C1 segment of cervical spinal cord (tissue), 14 donors: ENCODE measurements around the gene NPIPB5.
"Not testable (repeated sequence)": the region's sequence is repeated elsewhere in the genome, so short reads cannot be mapped to it uniquely, and the experiment has no call there.

Source experiments
- DNase-seq, 14 donors: peaks; one replicate each; lab custom pipeline; 2025; lab: John Stamatoyannopoulos, UW

Gene NPIPB5

DNA sequence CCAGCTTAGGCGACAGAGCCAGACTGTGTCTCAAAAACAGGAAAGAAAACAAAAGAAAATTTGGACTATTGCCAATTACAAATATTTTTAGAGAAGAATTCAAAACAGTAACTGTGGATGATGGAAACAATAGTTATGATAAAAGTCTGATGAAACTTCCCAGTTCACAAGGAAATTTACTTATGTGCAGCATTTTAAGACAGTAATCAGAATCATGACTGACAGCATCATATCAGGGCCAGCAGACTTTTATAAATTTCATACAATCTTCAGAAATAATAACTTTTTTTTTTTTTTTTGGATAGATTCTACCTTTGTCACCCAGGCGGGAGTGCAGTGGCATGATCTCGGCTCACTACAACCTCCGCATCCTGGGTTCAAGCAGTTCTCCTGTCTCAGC, at the start of gene NPIPB5:
Gene NPIPB5 (plus strand): TSS at position 301 of the 400 bp plus-strand sequence. CDS start 2,911 bp downstream, outside the sequence.
- DNase-seq, result not testable (repeated sequence)

DNA sequence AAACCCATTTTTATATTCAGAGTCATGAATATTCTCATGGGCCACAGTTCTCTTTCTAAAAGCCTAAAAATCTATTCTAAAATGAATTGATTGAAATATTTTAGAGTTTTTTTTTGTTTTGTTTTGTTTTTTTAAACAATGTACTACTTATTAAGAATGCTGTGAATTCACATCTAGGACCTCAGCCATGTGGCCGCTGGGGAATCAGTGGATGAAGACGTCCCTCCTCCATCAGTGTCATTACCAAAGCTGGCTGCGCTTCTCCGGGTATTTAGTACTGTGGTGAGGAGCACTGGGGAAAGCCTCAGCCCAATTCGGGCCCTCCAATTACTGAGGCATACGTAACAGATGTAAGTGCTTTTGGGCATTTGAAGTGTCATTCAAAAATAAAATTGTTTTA, 41.8 kb upstream of the NPIPB5 start:
- DNase-seq, result not testable (repeated sequence)

DNA sequence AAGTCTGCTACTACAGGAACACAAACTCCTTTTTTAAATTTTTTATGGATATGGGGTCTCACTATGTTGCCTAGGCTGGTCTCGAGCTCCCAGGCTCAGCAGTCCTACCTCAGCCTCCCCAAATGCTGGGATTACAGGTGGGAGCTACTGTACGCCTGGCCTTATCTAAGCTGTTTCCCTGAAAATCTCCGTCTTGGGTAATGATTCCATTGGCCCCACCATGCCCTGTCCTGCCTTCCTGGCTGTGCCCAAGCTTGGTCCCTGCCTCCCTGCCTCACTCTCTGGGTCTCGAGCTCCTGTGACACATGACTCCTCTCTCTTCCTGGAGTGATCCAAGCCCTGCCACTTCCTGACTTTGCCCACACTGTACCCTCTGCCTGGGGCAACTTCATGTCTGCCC, 27.3 kb downstream of the NPIPB5 start:
- not testable (repeated sequence) for DNase-seq

DNA sequence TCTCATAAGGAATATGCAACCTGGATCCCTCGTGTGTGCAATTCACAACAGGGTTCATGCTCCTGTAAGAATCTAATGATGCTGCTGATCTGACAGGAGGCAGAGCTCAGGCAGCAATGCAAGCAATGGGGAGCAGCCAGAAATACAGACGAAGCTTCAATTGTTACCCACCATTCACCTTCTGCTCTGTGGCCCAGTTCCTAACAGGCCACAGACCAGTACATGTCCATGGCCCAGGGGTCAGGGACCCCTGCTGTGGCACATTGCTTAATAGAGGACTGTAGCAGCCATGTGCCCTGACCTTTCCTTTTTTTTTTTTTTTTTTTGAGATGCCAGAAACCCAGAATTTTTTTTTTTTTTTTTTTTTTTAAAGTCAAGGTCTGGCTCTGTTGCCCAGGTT, 34.1 kb downstream of the NPIPB5 start:
- DNase-seq, result not testable (repeated sequence)

DNA sequence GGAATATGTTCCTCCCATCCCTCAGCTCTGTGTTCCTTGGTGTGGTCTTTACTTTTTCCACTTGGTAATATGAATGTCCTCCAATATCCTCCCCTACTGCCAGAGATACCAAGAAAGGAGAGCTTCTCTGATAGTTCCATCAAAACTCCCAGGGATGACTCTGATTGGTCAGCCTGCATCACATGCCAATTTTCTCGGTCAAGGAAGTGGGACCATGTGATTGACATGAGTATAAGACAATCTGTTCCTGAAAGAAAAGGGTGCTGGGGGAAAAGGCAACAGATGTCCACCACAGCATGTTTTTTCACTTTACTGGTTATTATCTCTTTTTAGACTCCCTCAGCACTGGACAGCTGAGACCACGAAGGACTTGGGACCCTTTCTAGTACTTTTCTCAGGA, 35.9 kb downstream of the NPIPB5 start:
- not testable (repeated sequence) for DNase-seq

DNA sequence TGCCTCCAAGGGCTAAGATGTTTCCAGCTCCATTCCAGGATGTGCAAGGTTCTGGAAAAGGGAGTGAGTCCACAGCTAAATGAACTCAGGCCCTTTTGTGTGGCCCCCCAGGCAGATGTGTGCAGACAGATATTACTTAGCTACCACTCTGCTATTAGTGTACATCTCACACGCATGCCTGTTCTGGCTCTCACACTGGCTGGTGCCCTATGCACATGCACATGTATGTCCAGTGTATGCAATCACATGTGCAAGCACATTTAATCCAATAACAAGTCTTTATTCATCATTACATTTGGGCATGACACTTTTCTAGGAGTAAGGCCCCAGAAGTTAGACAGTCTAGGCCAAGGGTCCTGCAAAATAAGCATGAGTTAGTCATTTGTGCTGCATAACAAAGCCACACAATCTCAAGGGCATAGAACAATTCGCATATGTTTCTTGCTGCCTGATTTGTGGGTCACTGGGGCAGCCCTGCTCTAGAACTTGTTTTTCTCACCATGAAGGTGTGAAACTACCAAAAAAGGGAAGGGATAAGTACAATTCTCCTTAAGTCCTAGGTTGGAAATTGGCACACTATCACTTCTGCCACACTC, 36.6 kb downstream of the NPIPB5 start:
- DNase-seq, result not testable (repeated sequence)

DNA sequence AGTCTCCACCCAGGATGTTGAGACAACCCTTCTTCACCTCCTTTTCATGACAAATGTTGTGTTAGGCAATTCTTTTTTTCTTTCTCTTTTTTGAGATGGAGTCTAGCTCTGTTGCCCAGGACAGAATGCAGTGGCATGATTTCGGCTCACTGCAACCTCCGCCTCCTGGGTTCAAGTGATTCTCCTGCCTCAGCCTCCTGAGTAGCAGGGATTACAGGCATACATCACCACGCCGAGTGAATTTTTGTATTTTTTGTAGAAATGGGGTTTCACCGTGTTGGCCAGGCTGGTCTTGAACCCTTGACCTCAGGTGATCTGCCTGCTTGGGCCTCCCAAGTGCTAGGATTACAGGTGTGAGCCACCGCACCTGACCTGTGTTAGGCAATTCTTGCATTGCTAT, 39.2 kb downstream of the NPIPB5 start:
- not testable (repeated sequence) for DNase-seq

DNA sequence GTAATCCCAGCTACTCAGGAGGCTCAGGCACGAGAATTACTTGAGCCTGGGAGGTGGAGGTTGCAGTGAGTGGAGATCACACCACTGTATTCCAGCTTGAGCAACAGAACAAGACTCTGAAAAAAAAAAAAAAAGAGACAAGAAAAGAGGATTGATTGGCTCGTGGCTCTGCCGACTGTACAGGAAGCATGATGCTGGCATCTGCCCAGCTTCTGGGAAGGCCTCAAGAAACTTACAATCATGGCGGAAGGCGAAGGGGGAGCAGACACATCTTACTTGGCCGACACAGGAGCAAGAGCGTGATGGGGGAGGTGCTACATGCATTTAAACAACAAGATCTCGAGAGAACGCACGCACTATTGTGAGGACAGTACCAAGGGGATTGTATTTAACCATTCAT, 40.5 kb downstream of the NPIPB5 start:
- not testable (repeated sequence) for DNase-seq

DNA sequence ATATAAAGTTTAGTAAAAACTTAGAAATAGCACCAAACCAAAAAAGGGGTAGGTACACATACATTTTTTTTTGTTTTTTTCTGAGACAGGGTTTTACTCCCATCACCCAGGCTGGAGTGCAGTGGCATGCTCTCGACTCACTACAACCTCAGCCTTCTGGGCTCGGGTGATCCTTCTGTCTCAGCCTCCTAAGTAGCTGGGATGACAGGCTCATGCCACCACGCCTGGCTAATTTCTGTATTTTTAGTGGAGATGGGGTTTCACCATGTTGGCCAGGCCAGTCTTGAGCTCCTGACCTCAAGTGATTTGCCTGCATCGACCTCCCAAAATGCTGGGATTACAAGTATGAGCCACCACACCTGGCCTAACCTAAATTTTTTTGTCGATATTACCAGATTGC, 41.0 kb downstream of the NPIPB5 start:
- DNase-seq, result not testable (repeated sequence)

DNA sequence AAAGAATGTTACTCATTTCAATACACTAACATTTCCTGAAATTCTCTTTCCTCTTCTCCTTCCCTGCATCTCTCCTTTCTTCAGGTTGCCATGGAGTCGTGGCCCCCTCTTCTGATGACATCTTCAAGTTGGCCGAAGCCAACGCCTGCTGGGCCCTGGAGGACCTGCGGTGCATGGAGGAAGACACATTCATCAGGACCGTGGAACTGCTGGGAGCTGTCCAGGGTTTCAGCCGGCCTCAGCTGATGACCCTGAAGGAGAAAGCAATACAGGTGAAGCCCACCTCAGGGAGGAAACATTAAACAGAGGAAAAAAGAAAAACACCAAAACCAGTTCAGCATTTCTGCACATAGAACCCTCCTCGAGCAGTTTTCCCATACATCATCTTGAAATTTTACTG, 46.1 kb downstream of the NPIPB5 start:
- DNase-seq, result not testable (repeated sequence)
